Glutamatergic neuron (in vitro differentiated cells): ENCODE measurements around the gene HJV. TPM values are rescaled to one million over a fixed set of nuclear protein-coding genes. Genes with fewer than 3 reads are reported as not detected.

Experiments used
- DNase-seq: peaks from one replicate; pipeline ENCODE4 v3.0.0; 2022
- H3K27ac Mint-ChIP-seq: one replicate; pipeline ENCODE4 v1.8.0; 2020; ENCODE audit warnings: mild to moderate bottlenecking, mixed read lengths, inconsistent platforms; ENCODE audit not compliant: unreplicated experiment
- H3K27me3 Mint-ChIP-seq: one replicate; pipeline ENCODE4 v1.8.0; 2020; ENCODE audit warnings: mild to moderate bottlenecking, moderate library complexity, mixed read lengths, inconsistent platforms; ENCODE audit not compliant: unreplicated experiment
- H3K36me3 Mint-ChIP-seq: one replicate; pipeline ENCODE4 v1.8.0; 2020; ENCODE audit warnings: mild to moderate bottlenecking, mixed read lengths, inconsistent platforms; ENCODE audit not compliant: unreplicated experiment
- H3K4me1 Mint-ChIP-seq: one replicate; pipeline ENCODE4 v1.8.0; 2020; ENCODE audit warnings: mild to moderate bottlenecking, low read depth, mixed read lengths, inconsistent platforms; ENCODE audit not compliant: unreplicated experiment
- H3K4me3 Mint-ChIP-seq: one replicate; pipeline ENCODE4 v1.8.0; 2020; ENCODE audit warnings: mild to moderate bottlenecking, mixed read lengths, inconsistent platforms; ENCODE audit not compliant: unreplicated experiment
- H3K9me3 Mint-ChIP-seq: one replicate; pipeline ENCODE4 v1.8.0; 2020; ENCODE audit warnings: mild to moderate bottlenecking, moderate library complexity, mixed read lengths, inconsistent platforms; ENCODE audit not compliant: unreplicated experiment
- CTCF ChIP-seq: fragments of 200-600 bp; sonication (generic); IDR thresholded peaks from one replicate; pipeline ENCODE4 v1.5.0; 2021; ENCODE audit not compliant: partially characterized antibody, unreplicated experiment
- total RNA-seq: library from RNA; stranded (reverse); fragmentation: NEBNext Ultra II Directional; extraction: Animal tissue kit (Norgen Biotek cat#: 25700); gene quantifications from one replicate; pipeline ENCODE4 v1.2.1, GENCODE V29; 2021; ENCODE audit not compliant: unreplicated experiment

HJV gene
- total RNA-seq, 1 donor from 2014 or later = not detected

- Mint-ChIP-seq H3K27ac (no peak overlapping the region), H3K4me1 (peaks cover 12% of the 10 kb centered on the region), H3K36me3 (no peaks in the 10 kb centered on the region), H3K27me3 (no peaks in the 10 kb centered on the region), H3K4me3 (no peak overlapping the region), H3K9me3 (peaks cover 2% of the 10 kb centered on the region)
- no peak for DNase-seq
- no peak for TF ChIP-seq CTCF
Observed at GRCh38 chr1:145983206-145983675, 38.3 kb downstream of the HJV start.

GRCh38 chr1:145982010-145982723 is 39.4 kb downstream of the HJV start:
- H3K36me3 Mint-ChIP-seq = no peaks in the 10 kb centered on the region
- H3K4me1 Mint-ChIP-seq = peaks cover 22% of the 10 kb centered on the region
- DNase-seq = no peak
- peaks cover 2% of the 10 kb centered on the region for H3K9me3 Mint-ChIP-seq
- H3K27me3 Mint-ChIP-seq = no peaks in the 10 kb centered on the region
- H3K27ac Mint-ChIP-seq = no peak overlapping the region
- TF ChIP-seq CTCF = no peak
- no peak overlapping the region for H3K4me3 Mint-ChIP-seq

- Mint-ChIP-seq H3K27me3 (no peaks in the 10 kb centered on the region), H3K36me3 (no peaks in the 10 kb centered on the region), H3K4me3 (no peak overlapping the region), H3K4me1 (peaks cover 16% of the 10 kb centered on the region), H3K9me3 (peaks cover 2% of the 10 kb centered on the region), H3K27ac (no peak overlapping the region)
- TF ChIP-seq CTCF = no peak
- DNase-seq = no peak
Observed at GRCh38 chr1:145980457-145980994, 41.0 kb downstream of the HJV start.

GRCh38 chr1:145979746-145980456 is 41.6 kb downstream of the HJV start:
- Mint-ChIP-seq H3K27ac (no peak overlapping the region), H3K9me3 (peaks cover under 1% of the 10 kb centered on the region), H3K27me3 (no peaks in the 10 kb centered on the region), H3K4me3 (no peak overlapping the region), H3K4me1 (peaks cover 10% of the 10 kb centered on the region), H3K36me3 (no peaks in the 10 kb centered on the region)
- no peak for TF ChIP-seq CTCF
- no peak for DNase-seq
